OCI-M1 (cell line): ENCODE measurements around the gene FER1L5.

ENCODE experiments used
- DNase-seq: peaks from one replicate; lab custom pipeline; 2025; lab: John Stamatoyannopoulos, UW

FER1L5 gene

DNA sequence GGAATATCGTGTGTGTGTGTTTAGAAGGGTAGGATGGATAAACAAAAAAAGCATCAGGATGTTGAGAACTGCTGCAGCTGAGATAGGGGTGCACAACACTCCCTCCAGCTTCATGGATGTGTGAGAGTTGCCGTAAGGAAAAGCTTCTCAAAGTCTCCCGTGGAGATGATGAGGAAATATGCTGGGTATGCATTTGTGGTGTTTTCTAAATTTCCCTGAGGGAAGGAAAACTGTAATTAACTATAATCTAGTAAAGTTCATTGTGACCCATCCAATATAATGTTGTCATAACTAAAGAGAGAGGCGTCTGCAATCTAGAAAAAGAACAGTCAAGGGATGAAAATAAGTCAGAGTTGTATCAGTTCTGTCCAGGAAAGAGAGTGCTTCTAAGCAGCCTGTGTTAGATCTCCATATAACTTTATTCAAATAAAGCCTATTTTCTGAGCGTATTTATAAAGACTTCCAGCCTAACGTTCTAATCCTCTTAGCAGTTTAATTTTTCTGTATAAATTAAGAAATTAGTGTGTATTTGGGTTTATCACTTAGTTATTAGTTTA is 104.6 kb downstream of the FER1L5 start:
- no peak for DNase-seq

- no peak for DNase-seq
Observed at GRCh38 chr2:96751800-96752199, 109.2 kb downstream of the FER1L5 start.

DNA sequence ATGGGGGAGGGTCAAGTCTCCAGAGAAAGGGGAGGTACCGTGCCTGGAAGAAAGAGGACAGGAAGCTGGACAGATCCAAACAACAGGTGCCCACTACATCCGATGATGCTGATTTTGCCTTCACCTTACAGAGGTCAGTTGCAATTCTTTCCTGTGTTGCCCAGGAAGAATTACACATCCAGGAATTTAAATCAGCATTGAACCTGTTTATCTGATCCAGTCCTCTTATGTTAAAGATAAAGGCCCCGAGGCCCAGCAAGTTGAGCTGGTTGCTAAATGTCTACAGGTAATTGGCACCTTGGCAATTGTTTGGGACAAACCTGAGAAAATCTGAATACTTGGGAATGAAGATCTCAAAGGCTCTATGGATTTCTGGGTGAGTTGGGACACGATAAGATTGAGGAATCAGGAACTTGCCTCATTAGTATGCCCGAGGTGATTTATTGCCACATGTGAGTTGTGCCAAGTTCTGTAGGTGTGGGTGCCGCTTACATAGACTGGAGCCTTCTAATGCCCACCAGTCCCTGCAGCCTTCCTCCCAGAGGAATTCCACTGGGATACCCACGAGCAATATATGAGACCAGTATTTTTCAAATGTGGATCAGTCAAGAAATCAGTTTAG is 111.2 kb downstream of the FER1L5 start:
- DNase-seq, result no peak

GRCh38 chr2:96754317-96754716 is 111.8 kb downstream of the FER1L5 start:
- DNase-seq, result no peak
